T-helper 22 cell (primary cell): ENCODE measurements around the gene PPAN.

Experiments
- DNase-seq: peaks from one replicate; pipeline ENCODE4 v3.0.0-alpha.2; 2020; ENCODE audit warnings: low read depth

PPAN gene

DNA sequence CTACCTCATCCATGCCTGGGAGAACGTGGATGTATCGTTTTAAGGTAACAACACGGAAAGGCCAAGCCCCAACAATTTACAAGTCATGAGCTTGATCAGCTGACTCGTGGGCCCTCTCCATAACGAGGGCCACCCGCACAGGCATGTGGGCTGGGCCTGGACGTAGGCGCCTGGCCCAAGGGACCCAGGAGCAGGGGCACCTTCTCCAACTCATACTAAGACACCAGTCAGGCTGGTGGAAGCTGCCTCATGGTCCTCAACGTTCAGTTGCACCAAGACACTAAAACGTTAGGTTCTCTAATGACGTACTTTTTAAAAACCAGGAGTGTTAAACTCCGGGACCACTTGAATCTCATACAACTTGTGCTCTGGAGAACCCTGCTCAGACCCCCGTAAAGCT, 35.3 kb downstream of the PPAN start:
- DNase-seq, result no peak

DNA sequence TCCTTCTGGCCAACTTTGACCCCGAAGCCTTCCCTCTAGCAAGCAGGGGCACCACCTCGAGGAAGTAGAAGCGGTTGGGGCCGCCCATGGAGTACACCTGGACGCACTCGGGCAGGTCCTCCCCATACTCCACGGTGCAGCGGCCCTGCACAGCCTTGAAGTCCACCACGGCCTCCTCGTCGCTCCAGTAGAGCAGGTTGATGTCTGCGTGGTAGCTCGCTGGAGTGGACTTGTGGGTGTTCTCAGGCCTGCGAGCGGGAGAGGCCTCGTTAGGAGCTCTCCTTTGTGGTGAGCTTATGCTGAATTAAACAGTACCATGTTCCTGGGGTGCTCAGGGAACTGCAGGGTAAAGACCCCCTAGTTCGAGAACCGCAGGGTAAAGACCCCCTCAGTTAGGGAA, 35.8 kb downstream of the PPAN start:
- no peak for DNase-seq

DNA sequence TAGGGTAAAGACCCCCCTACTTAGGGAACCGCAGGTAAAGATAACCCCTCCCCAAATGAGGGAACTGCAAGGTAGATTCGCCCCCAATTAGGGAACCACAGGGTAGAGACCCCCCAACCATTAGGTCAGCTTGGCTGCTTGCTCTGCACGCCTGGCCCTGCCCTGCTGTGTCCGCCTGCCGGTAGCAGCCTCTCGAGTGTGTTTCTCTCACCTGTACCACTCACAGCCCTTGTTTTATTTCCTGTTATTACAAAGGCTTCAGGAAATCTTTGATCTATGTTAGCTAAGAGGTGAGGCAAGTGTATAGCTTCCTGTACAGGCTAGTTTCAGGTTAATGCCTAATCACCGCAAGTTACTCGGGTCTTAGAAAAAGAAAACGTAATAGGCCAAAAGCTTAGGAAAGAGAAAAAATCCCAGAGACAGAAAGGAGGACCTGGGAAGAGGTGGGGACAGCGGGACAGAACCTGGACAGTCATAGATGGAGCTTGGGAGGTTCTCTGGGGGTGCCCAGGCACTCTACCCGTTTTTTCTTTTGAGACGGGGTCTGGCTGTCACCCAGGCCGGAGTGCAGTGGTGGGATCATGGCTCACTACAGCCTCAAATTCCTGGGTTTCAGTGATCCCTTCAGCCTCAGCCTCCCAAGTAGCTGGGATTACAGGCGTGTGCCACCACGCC, 36.7 kb downstream of the PPAN start:
- peak; percentile 43 for DNase-seq

DNA sequence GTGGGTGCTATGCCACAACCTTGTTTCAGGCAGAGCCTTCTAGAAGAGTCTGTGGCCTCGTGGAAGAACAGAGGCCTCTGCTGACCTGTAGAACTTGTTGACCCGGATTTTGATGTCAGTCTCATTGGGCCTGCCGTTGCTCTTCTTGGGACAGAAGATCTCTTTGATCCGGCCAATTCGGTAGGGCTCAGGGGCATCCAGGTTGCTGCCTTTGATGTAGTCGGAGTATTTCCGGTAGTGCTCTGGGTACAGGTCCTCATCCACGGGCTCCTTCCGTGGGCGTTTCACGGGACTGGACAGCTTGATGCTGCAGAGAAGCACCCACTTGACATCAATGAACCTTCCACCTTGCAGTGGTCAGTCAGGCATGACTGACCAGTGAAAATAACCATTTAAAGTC, 37.5 kb downstream of the PPAN start:
- DNase-seq, result no peak

DNA sequence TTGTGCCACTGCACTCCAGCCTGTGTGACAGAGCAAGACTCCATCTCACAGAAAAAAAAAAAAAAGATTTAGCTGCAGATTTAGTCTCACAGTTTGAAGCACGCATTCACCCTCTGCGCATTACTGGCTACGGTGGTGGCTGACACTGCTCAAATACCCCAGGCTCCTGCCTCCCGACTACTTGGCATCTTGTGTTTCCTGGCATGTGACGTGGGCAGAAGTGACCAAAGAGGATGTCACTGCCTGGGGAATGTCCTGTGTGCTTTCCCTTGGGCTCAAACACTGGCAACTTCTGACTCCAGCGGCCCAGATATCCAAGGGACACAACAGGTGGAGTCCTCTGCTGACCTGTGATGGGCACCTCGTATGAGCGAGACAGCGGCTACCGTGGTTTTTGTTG, 38.2 kb downstream of the PPAN start:
- DNase-seq, result no peak

DNA sequence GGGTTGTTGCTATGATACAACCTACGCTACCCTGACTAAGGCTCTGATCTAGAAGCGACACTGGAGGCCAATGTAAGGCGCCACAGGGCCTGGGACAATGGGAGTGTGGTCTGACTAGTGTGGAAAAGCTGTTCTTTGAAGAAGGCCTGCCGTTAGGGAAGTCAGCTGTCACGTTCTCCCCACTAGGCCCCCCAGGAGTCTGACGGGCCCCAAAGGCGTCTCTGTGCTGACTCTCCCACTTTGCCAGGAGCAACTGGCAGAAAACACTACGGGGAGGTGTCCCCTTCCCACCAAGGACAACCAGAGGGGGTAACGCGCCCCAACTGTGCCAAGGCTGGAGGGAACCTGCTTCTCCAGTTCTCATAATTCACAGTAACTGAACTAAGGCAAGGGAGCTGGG, 38.9 kb downstream of the PPAN start:
- DNase-seq, result no peak

DNA sequence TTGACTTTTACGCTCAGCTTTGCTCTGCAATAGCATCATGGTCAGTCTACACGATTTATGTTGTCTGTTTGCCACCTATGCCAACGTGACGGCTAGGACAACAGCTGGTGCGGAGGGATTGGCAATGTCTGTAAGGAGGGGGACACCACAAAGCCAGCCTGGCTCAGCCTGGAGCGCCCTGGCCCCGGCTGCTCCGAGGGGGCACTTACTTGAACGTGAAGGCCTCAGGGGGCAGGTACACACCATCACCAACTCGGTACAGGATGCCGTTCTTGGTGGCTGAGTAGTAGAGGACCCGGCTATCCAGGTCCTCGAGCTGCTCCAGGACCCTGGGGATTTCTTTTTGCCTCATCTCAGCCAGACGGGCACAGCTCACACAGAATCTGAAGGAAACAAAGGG, 40.0 kb downstream of the PPAN start:
- DNase-seq, result no peak

DNA sequence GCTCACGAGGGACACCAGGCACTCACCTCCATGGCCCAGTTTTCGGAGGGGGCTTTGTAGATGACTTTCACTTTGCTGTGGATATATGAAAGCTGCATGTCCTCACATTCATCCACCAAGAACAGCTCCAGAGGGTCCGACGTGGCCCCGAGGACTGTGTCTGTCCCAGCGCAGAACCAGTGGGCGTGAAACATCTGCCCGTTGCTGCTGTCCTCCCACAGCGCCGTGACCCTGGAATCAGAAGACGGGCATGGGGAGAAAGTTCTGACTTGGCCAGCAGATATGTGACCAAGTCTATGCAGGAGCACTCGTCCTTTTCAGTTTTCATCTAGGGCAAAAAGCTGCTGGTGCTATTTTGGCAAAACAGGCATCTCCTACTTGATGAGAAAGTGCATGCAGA, 43.3 kb downstream of the PPAN start:
- no peak for DNase-seq

DNA sequence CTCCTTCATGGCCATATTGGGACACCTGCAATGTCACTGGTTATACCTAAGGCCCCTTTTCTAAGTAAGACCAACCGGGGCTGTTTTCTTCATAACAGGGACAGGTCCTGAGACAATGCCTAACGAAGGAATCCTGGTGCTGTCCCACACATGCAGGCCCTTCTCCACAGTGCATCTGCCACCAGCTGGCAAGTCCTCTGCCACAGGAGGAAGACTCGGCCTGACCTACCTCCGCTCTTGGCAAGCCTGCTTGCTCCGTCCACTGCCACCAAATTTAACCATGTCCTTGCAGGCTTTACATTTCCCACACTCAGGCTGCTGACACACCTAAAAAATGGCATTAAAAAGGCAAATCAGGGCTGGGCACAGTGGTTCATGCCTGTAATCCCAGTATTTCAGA, 45.4 kb downstream of the PPAN start:
- no peak for DNase-seq

DNA sequence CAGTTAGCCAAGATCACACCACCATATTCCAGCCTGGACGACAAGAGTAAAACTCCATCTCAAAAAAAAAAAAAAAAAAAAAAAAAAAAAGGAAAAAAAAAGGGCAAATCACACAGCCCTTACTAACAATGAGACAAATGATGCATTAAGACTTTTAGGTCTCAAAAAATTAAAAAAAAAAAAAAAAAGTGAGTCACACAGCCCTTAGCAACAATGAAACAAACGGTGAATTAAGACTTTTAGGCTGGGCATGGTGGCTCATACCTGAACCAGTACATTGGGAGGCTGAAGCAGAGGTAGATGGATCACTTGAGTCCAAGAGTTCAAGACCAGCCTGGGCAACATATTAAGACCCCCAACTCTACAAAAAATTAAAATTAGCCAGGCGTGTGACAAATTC, 45.9 kb downstream of the PPAN start:
- DNase-seq, result no peak

DNA sequence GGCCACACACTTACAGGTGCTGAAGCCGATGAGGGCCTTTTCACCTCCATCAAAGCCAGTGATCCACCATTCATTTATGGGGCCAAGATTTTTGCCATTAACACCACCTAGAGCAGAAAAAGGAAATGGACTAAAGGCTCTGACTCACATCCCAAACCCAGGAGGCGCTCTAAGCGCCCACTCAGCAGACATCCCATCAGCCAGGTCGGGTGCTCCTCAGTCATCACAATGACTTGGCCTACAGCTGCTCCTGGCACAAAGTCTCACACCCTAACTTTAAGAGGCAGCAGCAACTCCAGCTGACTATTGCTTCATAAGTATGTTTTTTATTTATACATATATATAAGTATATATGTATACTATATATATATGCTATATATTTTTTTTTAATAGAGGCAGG, 49.7 kb downstream of the PPAN start:
- DNase-seq, result no peak

DNA sequence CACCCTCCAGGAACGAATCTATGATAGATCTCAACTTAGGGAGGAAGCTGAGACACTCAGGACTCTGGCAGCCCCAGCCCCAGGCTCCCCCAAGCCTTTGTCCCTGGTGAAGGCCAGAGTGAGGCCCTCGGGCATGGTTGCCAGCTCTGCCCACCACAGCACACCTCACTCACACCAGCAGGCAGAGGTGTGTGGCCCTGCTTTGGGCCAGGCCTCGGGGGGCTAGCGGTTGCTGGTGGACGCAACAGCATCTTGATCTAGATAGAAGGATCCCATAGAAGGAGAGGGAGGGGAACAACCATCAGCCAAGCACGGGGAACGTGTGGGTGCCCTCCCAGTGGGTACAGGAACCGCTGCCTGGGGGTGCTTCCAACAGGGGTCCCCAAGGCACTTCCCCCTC, 51.9 kb downstream of the PPAN start:
- DNase-seq, result no peak

DNA sequence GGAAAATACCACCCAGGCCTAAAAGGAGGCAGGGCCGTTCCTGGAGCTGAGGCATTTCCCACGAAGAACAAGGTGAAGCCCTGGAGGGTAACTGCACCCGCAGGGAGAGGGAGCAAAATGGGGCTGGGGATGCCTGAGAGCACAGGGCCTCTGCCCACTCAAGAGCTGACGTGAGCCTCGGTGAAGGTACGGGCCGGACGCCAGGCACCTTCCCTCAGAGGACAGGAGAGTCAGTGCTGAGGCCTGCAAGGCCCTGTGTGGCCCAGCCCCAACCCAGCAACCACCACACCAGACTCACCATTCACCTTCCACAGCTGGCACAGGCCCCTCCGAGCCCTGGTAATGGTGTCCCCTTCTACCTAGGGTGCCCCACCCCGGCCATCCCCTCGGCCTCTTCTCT, 52.3 kb downstream of the PPAN start:
- no peak for DNase-seq

DNA sequence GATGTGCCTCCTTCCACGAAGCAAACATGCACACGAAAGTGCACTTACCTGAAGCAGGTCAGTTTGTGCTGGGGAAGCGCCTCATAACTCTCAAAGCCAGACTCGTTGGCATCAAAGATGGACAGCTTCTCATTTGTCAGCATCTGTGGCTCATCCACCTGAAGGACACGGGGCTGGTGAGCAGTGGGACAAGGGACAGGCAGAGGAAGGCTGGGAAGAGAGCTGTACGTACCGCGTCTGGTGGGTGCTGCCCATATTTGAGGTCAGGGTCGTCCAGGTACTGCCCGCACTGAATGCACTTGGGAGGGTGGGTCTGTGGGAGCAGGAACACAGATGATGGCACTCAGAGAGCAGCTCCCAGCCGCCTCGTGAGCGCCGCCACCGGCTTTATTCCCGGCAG, 53.4 kb downstream of the PPAN start:
- DNase-seq, result no peak
